AG09319 (cell line): Measurements from ENCODE around the gene COX7A2L.

Experiments
- DNase-seq: peaks from one replicate; pipeline ENCODE4 v3.0.0-alpha.2; 2010; ENCODE audit warnings: low read depth; ENCODE audit errors: extremely low read depth
- CTCF ChIP-seq: IDR thresholded peaks from 2 replicates; pipeline ENCODE4 v1.5.1; 2011; ENCODE audit warnings: low read depth, mild to moderate bottlenecking, inconsistent platforms, low read length, moderate library complexity

COX7A2L gene

GRCh38 chr2:42364658-42365057, 3.6 kb upstream of the COX7A2L start:
- no peak for DNase-seq
- TF ChIP-seq CTCF = no peak

GRCh38 chr2:42363413-42363812, 2.4 kb upstream of the COX7A2L start:
- DNase-seq = no peak
- no peak for TF ChIP-seq CTCF

DNA sequence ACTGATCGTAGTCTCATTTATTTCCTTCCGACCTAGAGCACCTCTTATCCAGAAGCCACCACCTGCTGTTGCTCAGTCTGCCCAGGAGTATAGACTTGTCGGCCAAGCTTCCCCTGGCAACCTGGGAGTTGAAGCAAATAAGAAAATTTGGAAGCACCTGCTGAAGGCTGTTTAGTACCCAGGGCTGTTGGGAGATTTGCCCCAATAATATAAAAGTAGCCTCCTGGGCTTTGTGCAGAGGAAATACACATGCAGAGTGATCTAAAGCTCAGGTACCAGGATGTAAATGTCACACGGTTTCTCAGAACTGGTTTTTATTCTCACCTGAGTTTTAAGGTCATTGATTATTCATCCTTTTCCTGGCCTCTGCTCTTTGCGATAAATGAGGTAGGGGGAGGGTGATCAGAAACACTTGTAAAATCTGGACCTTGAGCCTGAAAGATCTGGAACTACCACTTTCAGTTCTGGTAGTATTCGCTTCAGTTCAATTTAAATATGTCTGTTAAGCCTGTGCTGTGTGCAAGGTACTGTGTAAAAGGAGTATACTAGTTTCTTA, 789 bp upstream of the COX7A2L start:
- no peak for DNase-seq
- TF ChIP-seq CTCF = no peak

GRCh38 chr2:42360493-42360889, 526 bp downstream of the COX7A2L start:
- DNase-seq = no peak
- no peak for TF ChIP-seq CTCF

- DNase-seq = no peak
- TF ChIP-seq CTCF = no peak
Measured at GRCh38 chr2:42359965-42360483, 993 bp downstream of the COX7A2L start.

- no peak for TF ChIP-seq CTCF
- no peak for DNase-seq
Measured at GRCh38 chr2:42359304-42359964, 1.6 kb downstream of the COX7A2L start.

- no peak for DNase-seq
- TF ChIP-seq CTCF = no peak
Measured at GRCh38 chr2:42353792-42354429, 7.1 kb downstream of the COX7A2L start.
